GM10266 (cell line): ENCODE results near the gene ALG10B.
A peak's percentile ranks its signal among the peaks of the same experiment; 100 is the strongest.
"Not testable (repeated sequence)": the region's sequence is repeated elsewhere in the genome, so short reads cannot be mapped to it uniquely, and the experiment has no call there.

ENCODE experiments used
- DNase-seq: peaks from one replicate; pipeline ENCODE4 v3.0.0; 2012; ENCODE audit errors: extremely low spot score
- TF ChIP-seq, protein P1 (sequence below): IDR thresholded peaks from 2 replicates; pipeline ENCODE4 v1.5.1; 2012; ENCODE audit warnings: mild to moderate bottlenecking, low read depth; ENCODE audit not compliant: control insufficient read depth, insufficient read depth; ENCODE audit errors: missing control alignments

ALG10B gene

DNA sequence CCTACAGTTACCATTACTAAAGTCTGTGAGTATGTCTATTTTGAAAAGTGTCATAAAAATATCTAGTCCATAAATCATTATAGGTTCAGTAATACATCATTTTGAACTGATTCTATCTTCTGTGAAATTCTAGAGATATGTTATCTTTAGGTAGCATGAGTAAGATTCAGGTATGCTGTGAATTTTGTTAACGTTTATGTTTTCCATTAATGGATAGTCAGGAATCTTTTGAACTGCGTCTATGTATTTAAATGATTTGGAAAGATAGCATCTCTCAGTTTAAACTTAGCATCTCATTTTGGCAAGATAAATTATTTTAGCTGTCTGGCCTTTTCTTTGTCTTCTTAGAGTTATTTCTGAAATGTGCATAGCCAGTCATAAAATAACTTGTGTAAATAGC, 8.3 kb downstream of the ALG10B start:
- DNase-seq: no peak
- TF ChIP-seq, protein P1, sequence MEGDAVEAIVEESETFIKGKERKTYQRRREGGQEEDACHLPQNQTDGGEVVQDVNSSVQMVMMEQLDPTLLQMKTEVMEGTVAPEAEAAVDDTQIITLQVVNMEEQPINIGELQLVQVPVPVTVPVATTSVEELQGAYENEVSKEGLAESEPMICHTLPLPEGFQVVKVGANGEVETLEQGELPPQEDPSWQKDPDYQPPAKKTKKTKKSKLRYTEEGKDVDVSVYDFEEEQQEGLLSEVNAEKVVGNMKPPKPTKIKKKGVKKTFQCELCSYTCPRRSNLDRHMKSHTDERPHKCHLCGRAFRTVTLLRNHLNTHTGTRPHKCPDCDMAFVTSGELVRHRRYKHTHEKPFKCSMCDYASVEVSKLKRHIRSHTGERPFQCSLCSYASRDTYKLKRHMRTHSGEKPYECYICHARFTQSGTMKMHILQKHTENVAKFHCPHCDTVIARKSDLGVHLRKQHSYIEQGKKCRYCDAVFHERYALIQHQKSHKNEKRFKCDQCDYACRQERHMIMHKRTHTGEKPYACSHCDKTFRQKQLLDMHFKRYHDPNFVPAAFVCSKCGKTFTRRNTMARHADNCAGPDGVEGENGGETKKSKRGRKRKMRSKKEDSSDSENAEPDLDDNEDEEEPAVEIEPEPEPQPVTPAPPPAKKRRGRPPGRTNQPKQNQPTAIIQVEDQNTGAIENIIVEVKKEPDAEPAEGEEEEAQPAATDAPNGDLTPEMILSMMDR: no peak

- DNase-seq: no peak
- TF ChIP-seq, protein P1: no peak
Observed at GRCh38 chr12:38327356-38327755, 10.8 kb downstream of the ALG10B start.

- DNase-seq: peak; percentile 10
- TF ChIP-seq, protein P1: peak; percentile 29
Observed at GRCh38 chr12:38328306-38328895, 11.8 kb downstream of the ALG10B start.

DNA sequence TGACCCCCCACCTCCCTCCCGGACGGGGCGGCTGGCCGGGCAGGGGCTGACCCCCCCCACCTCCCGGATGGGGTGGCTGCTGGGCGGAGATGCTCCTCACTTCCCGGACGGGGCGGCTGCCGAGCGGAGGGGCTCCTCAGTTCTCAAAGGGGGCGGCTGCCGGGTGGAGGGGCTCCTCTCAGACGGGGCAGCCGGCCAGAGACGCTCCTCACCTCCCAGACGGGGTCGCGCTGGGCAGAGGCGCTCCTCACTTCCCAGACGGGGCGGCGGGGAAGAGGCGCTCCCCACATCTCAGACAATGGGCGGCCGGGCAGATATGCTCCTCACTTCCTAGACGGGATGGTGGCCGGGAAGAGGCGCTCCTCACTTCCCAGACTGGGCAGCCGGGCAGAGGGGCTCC, 13.8 kb downstream of the ALG10B start:
- not testable (repeated sequence) for DNase-seq

DNA sequence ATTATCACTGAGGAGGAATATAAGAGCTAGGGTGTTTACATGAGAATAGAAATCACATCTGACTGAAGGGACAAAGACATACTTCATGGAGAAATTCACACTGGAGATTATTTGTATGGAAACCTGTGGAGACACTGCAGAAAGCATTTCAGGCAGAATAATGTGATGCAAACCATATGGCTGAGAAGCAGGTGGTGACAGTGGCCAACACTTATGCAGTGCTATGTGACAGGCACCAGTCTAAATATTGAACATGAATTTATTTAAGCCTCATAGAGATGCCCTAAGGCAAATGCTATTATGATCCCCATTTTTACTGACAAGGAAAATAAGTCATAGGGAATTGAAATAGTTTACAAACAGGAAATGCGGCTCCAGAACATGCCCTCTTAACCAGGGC, 16.2 kb downstream of the ALG10B start:
- TF ChIP-seq, protein P1: no peak
- no peak for DNase-seq

DNA sequence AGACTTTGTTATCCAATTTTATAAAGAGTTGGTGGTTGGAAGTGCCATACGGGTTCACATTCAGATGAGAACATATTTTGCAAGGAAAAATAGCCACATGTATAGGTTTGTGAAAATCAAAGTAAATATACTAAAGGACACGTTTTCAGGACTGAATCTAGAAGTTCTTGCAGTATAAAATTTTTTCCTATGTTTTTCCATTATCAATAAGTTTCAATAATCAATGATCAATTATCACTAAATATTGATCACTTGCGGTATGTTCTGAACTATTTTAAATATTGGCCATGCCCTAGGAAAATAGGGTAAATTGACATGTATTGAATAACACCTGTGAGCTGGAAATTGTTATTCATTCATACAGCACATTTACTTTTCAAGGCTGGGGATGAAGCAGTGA, 25.9 kb downstream of the ALG10B start:
- TF ChIP-seq, protein P1: no peak
- DNase-seq: no peak

GRCh38 chr12:38343256-38343655, 26.7 kb downstream of the ALG10B start:
- DNase-seq: not testable (repeated sequence)

DNA sequence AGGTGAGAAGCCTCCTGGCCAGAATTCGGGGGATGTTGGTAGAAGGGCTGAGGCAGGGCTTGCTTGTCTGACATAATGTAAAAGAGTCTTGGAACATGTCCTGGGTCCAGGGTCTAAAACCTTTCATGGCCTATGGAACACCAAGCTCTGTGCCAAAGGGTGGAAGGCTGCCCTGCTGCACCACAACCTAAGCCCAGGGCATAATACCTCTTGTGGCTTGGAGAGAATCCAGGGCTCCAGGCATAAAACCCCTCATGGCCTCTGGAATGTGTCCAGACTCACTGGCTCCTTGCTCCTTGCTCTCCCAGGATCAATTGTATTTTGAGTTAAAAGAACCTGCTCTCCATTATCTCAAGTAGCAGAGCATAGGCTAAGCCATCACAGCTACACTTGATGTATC, 27.3 kb downstream of the ALG10B start:
- DNase-seq: not testable (repeated sequence)

DNA sequence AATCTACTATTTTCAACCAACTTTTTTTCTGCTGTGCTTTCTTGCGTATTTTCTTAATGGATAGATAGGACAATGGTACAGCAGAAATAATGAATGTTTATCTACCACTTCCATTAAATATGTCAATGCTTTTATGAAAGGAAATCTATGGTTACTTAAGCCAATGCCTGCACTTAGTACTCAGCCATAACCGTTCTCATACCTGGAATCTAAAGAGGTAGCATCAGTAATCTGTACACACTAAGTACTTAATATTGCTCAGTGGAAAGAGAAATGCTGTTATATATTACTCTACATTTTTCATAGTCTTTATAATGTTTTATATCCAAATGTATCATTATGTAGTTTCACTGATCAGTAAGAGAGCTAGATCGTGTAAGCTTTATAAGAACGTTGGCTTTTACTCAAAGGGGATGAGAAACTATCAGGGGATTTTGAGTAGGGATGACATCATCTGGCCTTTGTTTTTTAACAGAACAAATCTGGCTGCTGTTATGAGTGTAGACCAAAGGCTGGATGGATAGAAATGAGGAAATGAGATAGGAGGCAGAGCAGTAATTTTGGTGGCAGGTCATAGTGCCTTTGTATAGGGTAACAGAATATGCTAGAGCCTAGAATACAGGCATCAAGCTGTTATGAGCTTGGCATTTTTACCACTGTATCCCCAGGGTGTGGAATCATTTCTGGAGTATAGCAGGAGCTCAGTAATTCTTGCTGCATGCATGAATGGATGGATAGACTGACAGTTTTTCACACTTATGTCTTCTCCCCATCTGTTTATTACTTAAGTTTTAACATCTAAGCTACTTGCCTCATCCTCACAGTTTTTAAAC, 34.0 kb downstream of the ALG10B start:
- TF ChIP-seq, protein P1: no peak
- peak; percentile 44 for DNase-seq

- not testable (repeated sequence) for DNase-seq
Observed at GRCh38 chr12:38351175-38351508, 34.6 kb downstream of the ALG10B start.
